Measurements from ENCODE around the gene ANKHD1.
"Not testable (repeated sequence)": the region's sequence is repeated elsewhere in the genome, so short reads cannot be mapped to it uniquely, and the experiment has no call there.

ANKHD1 gene

GRCh38 chr5:140561753-140562523 is 160.3 kb downstream of the ANKHD1 start:
- no peak for DNase-seq (ENCODE audit: low read depth in 2 of 2)

DNA sequence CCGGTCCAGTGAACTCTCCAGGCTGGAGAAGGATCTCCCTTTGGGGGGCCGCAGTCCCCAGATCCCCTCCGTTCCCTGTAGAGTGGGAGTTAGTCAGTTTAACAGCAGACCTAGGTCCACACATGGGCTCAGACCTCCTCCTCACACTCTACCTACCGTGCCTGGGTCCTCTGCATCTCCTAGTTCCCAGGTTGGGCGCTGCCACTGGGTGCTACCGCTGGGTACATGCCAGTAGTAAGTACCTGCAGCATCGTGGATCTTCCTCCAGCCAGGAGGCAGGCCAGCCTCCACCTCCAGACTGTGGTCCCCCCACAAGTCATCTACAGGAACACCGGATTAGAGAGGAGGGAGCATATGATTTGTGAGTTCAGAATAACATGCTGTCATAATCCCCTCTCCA is 162.0 kb downstream of the ANKHD1 start:
- no peak for DNase-seq (ENCODE audit: low read depth in 2 of 2)

- peak; percentile 91 to 96 for DNase-seq (ENCODE audit: low read depth in 2 of 2)
Observed at GRCh38 chr5:140564196-140565023, 162.8 kb downstream of the ANKHD1 start, which contains the start of the genes APBB3 and SLC35A4. APBB3 (minus strand) TSS chr5:140564598; CDS start chr5:140564245, 353 bp downstream. SLC35A4 (plus strand) TSS chr5:140564828; CDS start chr5:140567170, 2,342 bp downstream.

- no peak for DNase-seq (ENCODE audit: low read depth in 2 of 2)
Observed at GRCh38 chr5:140565024-140565779, 163.6 kb downstream of the ANKHD1 start.

GRCh38 chr5:140565780-140566095 is 164.1 kb downstream of the ANKHD1 start:
- no peak for DNase-seq (ENCODE audit: low read depth in 2 of 2)

- DNase-seq (ENCODE audit: low read depth in 2 of 2), result no peak
Observed at GRCh38 chr5:140566665-140567064, 165.0 kb downstream of the ANKHD1 start.

DNA sequence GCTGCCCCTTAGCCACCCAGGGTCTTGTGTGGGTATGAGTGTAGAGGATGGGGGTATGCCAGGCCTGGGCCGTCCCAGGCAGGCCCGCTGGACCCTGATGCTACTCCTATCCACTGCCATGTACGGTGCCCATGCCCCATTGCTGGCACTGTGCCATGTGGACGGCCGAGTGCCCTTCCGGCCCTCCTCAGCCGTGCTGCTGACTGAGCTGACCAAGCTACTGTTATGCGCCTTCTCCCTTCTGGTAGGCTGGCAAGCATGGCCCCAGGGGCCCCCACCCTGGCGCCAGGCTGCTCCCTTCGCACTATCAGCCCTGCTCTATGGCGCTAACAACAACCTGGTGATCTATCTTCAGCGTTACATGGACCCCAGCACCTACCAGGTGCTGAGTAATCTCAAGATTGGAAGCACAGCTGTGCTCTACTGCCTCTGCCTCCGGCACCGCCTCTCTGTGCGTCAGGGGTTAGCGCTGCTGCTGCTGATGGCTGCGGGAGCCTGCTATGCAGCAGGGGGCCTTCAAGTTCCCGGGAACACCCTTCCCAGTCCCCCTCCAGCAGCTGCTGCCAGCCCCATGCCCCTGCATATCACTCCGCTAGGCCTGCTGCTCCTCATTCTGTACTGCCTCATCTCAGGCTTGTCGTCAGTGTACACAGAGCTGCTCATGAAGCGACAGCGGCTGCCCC is 165.6 kb downstream of the ANKHD1 start:
- DNase-seq (ENCODE audit: low read depth in 2 of 2), result no peak

DNA sequence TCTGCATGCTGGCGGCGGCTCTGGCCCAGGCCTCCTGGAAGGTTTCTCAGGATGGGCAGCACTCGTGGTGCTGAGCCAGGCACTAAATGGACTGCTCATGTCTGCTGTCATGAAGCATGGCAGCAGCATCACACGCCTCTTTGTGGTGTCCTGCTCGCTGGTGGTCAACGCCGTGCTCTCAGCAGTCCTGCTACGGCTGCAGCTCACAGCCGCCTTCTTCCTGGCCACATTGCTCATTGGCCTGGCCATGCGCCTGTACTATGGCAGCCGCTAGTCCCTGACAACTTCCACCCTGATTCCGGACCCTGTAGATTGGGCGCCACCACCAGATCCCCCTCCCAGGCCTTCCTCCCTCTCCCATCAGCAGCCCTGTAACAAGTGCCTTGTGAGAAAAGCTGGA is 166.2 kb downstream of the ANKHD1 start:
- no peak for DNase-seq (ENCODE audit: low read depth in 2 of 2)

GRCh38 chr5:140568443-140569063 is 166.9 kb downstream of the ANKHD1 start:
- no peak for DNase-seq (ENCODE audit: low read depth in 2 of 2)

- no peak for DNase-seq (ENCODE audit: low read depth in 2 of 2)
Observed at GRCh38 chr5:140569197-140569596, 167.6 kb downstream of the ANKHD1 start.

DNA sequence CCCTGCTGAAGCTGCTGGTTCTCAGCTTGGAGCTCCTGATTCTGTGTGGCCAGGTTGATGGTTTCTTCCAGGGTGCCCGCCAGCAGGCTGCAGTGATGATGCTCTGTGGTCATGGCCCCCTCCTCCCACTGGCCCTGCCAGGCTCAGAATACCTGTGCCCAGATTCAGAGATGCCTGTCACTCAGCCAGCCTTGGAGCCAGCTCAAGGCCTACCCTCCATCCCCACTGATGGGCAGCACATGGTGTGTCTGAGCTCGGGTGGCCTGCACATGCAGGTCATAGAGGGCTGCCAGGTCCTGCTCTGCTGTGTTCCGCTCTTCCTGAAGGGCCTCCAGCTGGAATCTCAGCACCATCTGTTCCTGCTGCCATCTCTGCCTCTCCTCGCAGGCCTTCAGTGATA is 168.4 kb downstream of the ANKHD1 start:
- no peak for DNase-seq (ENCODE audit: low read depth in 2 of 2)

GRCh38 chr5:140570488-140570887 is 168.9 kb downstream of the ANKHD1 start:
- DNase-seq (ENCODE audit: low read depth in 2 of 2), result no peak

- DNase-seq (ENCODE audit: low read depth in 2 of 2), result no peak
Observed at GRCh38 chr5:140571105-140571504, 169.5 kb downstream of the ANKHD1 start.

DNA sequence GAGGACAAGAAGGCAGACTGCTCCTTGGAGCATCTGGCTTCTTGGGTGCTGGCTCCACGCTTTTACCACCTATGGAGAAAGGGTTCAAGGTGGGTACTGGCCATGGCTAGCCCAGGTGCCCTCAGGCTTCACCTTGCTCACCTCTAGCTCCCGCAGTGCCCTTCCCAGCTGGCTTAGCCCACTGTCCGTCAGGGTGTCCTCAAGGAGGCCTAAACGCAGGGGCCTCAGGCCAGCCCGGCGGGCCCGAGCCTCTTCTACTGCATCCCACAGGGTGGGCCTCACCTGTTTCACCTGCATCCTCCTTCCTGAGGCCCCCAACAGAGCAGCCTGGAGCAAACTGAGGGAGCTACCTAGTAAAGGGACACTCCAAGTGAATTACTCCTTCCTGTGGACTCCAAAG is 172.1 kb downstream of the ANKHD1 start:
- DNase-seq (ENCODE audit: low read depth in 2 of 2), result no peak

GRCh38 chr5:140574165-140574564 is 172.5 kb downstream of the ANKHD1 start:
- DNase-seq (ENCODE audit: low read depth in 2 of 2), result no peak

DNA sequence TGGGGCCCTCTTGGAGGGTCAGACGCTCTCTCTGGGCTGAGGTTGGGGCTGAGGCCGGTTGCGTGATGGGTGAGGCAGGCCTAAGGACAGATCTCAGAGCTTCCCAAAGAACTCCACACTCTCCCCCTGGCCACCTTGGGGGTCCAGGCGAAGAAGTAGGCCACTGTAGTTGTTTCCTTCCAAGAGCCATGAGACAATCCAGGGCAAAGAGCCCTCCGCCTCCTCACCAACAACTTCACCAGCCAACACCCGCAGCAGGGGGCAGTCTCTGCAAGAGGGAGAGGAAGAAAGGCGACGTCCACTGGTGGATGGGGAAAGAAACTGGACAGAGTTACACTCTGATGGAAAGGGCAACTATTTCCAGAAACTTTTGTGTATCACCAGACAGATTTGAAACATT is 173.7 kb downstream of the ANKHD1 start:
- no peak for DNase-seq (ENCODE audit: low read depth in 2 of 2)

DNA sequence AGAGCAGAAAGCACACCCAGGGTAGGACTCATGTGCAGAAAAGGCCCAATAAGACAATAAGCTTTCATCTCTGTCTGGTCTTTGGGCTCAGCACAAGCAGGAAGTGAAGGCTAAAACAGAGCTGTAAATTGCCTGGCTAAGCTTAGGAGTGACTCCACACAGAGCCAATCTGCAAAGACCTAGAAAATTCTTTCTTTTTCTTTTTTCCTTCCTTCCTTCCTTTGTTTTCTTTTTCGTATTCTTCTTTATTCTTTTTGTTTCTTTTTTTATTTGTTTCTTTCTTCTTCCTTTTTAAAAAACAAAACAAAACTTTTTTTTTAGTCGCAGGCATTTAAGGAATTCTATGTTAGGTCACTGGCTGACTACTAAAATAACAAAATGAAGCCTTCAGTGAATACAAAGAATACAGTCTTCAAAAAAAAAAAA is 175.2 kb downstream of the ANKHD1 start:
- no peak for DNase-seq (ENCODE audit: low read depth in 2 of 2)

DNA sequence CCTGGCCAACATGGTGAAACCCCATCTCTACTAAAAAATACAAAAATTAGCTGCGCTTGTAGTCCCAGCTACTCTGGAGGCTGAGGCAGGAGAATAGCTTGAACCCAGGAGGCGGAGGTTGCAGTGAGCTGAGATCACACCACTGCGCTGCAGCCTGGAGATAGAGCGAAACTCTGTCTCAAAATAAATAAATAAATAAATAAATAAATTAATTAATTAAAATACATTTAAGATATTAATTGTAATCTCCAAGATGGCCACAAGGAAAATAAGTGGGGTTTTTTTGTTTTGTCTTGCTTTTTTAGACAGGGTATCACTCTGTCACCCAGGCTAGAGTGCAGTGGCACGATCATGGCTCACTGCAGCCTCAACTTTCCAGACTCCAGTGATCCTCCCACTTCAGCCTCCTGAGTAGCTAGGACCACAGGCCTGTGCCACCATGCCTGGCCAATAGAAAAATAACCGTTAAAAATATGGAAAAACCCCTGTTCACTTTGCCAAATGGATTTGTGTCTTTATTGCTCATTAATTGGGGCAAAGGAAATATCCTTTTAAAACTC is 177.6 kb downstream of the ANKHD1 start:
- DNase-seq (ENCODE audit: low read depth in 2 of 2), result not testable (repeated sequence)

DNA sequence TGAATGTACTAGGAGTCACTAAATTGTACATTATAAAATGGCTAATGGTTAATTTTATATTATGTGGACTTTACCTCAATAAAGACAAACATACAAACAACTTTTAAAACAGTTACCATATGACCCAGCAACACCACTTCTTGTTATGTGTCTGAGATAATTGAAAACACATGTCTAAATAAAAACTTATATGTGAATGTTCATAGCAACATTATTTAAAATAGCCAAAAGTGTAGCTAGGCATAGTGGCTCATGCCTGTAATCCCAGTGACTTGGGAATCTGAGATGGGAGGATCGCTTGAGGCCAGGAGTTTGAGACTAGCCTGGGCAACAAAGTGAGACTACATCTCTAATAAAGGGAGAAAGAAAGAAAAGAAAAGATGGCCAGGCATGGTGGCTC is 185.9 kb downstream of the ANKHD1 start:
- DNase-seq (ENCODE audit: low read depth in 2 of 2), result no peak

GRCh38 chr5:140588311-140589070 is 186.9 kb downstream of the ANKHD1 start:
- DNase-seq (ENCODE audit: low read depth in 2 of 2), result no peak

All from activated CD8-positive, alpha-beta memory T cell treated with anti-CD3 and anti-CD28 coated beads for 4 hours (primary cell).